T47D (cell line): Measurements from ENCODE around the gene SH3GL2.

ENCODE experiments used
- DNase-seq, 2 experiments: peaks; one replicate each; pipeline versions ENCODE4 v3.0.0 to v3.0.0-alpha.2; 2011 to 2012; ENCODE audit warnings: low read depth in 1 of 2, low spot score in 1 of 2
- JUND ChIP-seq: IDR thresholded peaks from 2 replicates; pipeline ENCODE4 v1.6.1; 2012; ENCODE audit warnings: low read depth
- in situ Hi-C: cut with HindIII; loops from 2 replicates; pipeline ENCODE4 v1.10.0; 2016; ENCODE audit warnings: low sequenced_read_pairs, low pct_unique_long_range_greater_than_20kb

Gene SH3GL2

DNA sequence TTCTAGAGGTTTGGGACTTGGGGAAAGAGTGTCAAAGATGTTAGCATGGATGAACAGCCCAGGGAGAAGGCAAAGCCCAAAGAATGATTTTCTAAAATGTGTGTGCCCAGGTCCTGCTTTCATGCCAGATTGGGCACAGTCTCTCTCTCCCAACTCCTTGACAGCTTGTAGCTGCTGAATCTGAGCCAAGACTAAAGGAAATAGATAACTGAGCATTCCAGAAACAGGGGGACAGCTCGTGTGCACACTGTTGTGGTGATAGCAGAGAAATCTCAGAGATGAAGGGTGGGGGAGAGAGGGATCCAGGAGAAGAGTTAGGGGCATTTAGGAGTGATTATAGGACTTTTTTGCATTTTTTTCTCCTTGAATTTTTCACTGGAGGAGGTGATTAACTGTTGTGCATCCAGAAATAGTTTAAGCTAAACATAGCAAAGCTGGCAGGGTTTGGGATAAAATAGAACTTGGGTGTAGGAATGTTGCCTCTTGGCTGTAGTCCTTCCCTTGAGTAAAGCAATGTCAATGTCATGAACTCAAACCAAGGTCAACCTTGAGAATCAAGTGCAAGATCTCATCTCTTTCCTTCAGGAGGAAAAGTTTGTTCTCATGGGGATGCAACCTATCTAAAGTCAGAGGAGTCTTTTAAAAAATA, 245.9 kb downstream of the SH3GL2 start:
- TF ChIP-seq JUND: no peak
- no peak for DNase-seq
- in situ Hi-C loops: no loop called here

DNA sequence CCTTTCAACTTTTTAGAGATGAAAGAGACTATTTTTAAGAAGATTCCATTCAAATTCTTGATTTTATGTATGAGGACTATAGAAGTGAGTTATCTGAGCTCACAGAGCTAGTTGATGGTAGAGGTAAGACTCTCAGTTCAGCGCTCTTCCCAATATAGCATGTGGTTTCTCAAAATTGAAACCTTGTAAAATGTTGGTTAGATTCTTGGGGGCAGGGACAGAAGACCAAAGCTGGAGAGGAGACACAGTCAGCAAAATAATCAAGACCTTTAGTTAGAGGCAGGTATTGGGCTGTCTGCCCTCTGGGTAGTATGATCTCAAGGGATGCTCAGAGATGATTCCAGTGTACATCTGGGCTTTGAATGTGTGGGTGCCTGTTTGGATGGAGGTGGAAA, 246.4 kb downstream of the SH3GL2 start:
- in situ Hi-C loops: no loop called here

DNA sequence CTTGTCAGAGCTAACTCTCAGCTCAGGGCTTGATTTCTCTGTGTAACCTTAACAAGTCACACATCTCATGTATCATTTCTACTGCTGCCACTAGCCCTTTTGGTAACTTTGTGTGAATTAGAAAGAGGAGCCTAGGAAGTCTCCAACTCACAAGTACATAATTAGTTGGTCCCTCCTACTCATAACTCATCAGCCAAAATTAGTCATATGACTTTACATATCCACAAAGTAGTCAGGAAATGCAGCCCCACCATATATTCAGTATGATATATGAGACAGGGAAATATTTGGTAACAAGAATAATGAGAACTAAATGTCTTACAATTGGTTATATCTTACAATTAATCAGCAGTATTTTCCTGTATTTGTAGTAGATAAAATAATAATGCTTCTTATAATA, 250.2 kb downstream of the SH3GL2 start:
- no peak for TF ChIP-seq JUND
- no peak for DNase-seq
- in situ Hi-C loops: no loop called here

More for the DNA sequence above, 246.4 kb downstream of the SH3GL2 start:
- no peak for DNase-seq
- TF ChIP-seq JUND: no peak

DNA sequence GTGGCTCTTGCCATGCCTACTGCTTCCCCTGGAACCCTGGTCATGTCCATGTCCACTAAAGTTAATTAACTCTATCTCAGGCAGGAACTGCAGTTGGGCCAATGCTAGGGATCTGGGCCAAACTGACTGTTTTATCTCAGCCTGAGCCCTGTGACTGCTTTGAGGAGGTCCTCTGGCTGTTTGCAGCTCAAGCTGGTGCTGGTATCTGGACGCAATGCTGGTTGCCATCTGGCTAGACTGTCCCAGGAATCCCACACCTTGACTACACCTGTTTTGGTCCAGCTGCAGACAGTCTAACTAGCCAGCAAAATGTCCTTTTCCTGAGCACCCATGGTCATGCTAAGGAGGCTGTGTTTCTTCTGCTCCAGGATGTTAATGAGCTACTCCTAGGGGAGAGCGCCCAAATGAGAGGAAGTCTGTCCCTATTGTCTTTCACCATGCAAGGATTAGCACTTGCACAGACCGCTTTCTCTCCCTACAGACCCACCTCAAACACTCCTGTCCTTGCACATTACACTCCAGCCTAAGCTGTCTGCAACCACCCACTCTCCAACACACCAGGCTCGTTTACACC, 251.0 kb downstream of the SH3GL2 start:
- in situ Hi-C loops: no loop called here
- no peak for TF ChIP-seq JUND
- DNase-seq: no peak

DNA sequence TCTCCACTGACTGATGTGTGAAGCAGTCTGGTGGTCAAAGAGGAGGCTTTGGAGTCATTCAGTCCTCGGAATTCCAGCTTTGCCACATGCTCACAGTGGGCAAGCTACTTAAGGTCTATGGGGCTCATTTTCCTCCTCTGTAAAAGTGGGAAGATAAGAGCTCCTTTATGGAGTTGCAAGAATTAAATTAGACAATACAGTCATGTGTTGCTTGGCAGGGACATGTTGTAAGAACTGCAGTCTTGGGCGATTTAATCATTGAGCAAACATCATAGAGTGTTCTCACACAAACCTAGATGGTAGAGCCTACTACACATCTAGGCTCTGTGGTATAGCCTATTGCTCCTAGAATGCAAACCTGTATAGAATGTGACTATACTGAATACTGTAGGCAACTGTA, 253.9 kb downstream of the SH3GL2 start:
- in situ Hi-C loops: no loop called here

DNA sequence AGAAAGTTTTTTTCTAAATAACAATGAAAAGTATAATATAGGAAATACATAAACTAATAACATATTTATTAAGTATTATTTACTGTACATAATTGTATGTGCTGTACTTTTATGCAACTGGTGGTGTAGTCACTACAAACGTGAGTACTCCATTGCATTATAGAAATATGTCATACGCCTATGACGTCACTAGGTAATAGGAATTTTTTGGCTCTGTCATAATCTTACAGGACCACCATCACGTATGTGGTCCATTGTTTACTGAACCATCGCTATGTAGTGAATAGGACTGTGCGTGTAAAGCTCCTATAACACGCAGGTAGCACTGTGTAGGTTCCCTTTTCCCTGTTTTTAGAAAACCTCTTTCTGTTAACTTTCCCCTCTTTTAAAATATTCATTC, 255.0 kb downstream of the SH3GL2 start:
- in situ Hi-C loops: no loop called here
- TF ChIP-seq JUND: no peak
- DNase-seq: no peak

More for the DNA sequence above, 253.9 kb downstream of the SH3GL2 start:
- no peak for DNase-seq
- TF ChIP-seq JUND: no peak

DNA sequence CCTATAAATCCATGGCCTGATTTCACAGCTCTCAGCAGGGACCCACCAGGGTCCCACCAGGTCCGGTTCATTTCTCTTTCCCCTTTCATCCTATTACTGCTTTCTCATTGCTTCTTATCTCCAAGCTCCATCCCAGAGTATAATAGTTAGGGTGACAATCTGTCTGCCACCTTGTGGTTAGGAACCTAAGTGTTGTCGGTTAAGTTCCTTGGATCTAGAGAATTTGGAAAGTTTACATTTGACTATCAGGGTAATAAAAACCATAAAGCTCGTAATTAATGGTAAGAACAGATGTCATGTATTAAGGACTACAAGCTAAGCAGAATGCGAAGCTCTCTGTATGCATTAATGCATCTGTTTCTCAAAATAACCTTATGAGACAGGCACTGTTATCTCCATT, 259.1 kb downstream of the SH3GL2 start:
- TF ChIP-seq JUND: no peak
- no peak for DNase-seq
- in situ Hi-C loops: no loop called here

DNA sequence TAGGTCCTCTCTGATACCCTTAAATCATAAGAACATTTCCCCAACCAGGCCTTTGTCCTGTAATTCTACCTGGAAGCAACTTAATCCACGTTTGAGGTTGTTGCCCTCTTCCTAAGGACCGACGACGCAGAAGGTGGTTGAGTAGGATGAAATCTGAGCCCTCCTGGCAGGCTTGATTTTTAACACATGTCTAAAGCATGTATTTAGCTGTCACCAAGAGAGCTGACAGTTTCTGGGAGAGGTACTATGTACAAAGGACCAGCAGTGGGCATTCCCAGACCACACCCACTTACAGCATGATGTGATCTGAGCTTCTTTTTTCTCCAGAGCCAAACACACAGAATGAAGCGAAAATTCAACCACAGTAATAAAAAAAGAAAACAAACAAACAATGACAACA, 260.9 kb downstream of the SH3GL2 start:
- in situ Hi-C loops: no loop called here
- TF ChIP-seq JUND: no peak
- no peak for DNase-seq

DNA sequence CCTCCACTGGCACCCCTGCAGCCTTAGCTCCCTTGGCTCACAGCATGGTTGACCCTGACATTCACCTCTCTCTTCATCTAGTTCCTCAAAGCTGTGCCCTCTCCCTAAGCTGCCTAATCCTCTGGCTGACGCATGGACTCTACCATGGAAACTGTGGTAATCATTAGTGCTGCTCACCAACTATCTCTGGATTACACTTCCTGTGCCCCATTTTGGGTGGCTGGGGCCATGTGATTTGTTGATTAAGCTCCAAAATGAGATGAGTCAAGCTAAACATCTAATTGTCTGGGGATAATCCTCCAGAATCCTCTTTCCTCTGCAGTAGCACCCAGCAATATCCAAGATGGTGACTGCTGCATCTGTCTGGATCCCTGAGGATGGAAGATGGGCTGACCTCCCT, 264.4 kb downstream of the SH3GL2 start:
- no peak for TF ChIP-seq JUND
- in situ Hi-C loops: no loop called here
- DNase-seq: no peak
